ENCODE data around the gene ANKS1B.

DNA sequence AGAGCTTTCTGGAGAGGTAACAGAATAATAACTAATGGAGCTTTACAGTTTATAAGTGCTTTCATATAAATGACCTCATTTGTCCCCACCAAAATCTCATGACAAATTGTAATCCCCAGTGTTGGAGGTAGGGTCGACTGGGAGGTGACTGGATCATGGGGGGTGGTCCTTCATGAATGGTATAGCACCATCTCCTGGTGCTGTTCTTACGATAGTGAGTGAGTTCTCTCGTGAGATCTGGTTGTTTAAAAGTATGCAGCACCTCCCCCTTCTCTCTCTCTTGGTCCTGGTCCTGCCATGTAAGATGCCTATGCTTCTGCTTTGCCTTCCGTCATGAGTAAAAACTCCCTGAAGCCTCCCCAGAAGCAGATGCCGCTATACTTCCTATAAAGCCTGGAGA lies 760.5 kb downstream of the ANKS1B start:
- TF ChIP-seq POLR2A (IDR thresholded peaks at IDR 0.05) (no peak), EP300 (IDR thresholded peaks at IDR 0.05) (no peak)
- TF ChIP-seq, protein P1, sequence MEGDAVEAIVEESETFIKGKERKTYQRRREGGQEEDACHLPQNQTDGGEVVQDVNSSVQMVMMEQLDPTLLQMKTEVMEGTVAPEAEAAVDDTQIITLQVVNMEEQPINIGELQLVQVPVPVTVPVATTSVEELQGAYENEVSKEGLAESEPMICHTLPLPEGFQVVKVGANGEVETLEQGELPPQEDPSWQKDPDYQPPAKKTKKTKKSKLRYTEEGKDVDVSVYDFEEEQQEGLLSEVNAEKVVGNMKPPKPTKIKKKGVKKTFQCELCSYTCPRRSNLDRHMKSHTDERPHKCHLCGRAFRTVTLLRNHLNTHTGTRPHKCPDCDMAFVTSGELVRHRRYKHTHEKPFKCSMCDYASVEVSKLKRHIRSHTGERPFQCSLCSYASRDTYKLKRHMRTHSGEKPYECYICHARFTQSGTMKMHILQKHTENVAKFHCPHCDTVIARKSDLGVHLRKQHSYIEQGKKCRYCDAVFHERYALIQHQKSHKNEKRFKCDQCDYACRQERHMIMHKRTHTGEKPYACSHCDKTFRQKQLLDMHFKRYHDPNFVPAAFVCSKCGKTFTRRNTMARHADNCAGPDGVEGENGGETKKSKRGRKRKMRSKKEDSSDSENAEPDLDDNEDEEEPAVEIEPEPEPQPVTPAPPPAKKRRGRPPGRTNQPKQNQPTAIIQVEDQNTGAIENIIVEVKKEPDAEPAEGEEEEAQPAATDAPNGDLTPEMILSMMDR (IDR thresholded peaks at IDR 0.05), result no peak
